GM18867 (cell line): ENCODE measurements around the gene WDHD1.
"Not testable (repeated sequence)": the region's sequence is repeated elsewhere in the genome, so short reads cannot be mapped to it uniquely, and the experiment has no call there.

Experiments used
- ATAC-seq: cut with Tn5 transposase; IDR thresholded peaks from one replicate; pipeline ENCODE4 v1.9.1; 2021; ENCODE audit warnings: mild to moderate bottlenecking, moderate library complexity; ENCODE audit not compliant: unreplicated experiment

WDHD1 gene

GRCh38 chr14:55026793-55027561 lies at the start of gene WDHD1, which contains the start of gene SOCS4:
TSS of gene WDHD1 (minus strand) at chr14:55027099. CDS start at chr14:55026787, 312 bp downstream.
TSS of gene SOCS4 (plus strand) at chr14:55027236. CDS start at chr14:55043042, 15,806 bp downstream.
- ATAC-seq: peak; percentile 91

- no peak for ATAC-seq
Measured at GRCh38 chr14:55075628-55076175, 48.8 kb upstream of the WDHD1 start.

DNA sequence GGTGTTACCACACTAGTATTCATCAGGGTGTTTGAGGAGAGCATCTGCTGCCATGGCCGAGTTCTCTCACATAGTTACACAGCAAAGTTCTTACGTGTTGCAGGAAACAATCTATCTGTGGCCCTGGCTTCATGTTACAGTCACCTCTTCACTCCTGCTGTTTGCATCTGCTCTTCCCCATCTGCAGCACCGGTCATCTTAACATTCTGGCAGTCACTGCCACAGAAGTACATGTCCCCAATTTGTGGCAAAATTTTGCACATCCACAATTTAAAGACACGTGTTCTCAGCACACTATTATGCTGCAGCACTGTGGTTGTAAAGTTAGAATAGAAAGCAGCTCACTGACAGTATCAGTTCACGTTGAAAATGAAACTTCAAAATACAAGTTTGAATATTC lies 47.8 kb upstream of the WDHD1 start:
- peak; percentile 55 for ATAC-seq

DNA sequence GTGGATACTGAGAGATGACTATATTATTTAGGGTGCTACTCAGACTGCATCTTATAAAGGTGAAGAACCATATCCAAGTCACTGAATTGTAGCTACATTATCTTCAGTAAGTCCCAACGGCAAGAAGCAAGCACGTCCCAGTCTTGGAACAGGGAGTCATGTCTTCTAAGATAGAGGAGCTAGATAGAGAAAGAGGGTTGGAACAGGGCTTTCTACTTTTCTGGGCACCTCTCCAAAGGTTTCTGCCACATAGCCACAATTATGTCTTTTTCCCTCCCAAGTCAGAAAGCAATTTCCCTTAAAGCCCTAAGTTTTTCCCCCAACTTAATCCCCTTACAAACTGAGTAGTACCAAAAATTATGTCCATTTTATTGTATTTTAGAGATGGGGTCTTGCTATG lies 47.0 kb upstream of the WDHD1 start:
- no peak for ATAC-seq

- peak; percentile 50 for ATAC-seq
Measured at GRCh38 chr14:55071870-55072640, 45.2 kb upstream of the WDHD1 start.

DNA sequence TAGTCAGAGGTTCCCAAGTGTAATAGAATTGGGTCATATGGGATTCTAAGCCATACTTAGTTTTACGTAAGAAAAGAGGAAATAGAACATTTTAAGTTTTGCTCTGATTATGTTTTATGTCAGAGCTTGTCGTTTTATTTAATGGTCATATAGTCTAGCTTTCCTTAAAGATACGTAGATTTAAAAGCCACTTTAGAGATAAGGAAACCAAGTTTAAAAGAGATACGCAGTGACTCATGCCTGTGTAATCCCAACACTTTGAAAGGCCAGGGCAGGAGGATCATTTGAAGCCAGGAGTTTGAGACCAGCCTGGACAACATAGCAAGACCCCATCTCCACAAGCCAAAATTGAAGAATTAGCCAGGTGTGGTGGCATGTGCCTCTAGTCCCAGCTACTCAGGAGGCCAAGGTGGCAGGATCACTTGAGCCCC lies 44.1 kb upstream of the WDHD1 start:
- ATAC-seq: no peak

GRCh38 chr14:55066223-55066622 lies 39.3 kb upstream of the WDHD1 start:
- ATAC-seq: no peak

GRCh38 chr14:55065411-55065810 lies 38.5 kb upstream of the WDHD1 start:
- ATAC-seq: no peak

DNA sequence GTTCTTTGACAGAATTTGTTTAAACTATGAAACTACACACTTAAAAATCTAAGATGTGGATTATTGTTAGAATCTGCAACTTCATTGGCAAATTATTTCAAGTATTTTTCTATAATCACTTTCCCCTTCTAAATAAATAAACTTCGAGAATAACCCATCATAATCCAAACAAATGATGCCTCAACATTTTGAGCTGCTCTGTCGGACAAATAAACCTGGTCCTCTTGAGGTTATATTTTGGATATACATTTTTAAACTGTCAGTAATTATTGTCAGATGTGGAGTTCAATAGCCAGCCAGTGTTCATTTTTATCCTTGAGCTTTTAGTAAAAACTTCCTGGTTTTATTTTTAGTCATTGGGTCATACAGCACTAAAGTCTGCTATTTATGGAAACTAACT lies 38.0 kb upstream of the WDHD1 start:
- ATAC-seq: not testable (repeated sequence)

GRCh38 chr14:55062517-55063351 lies 35.8 kb upstream of the WDHD1 start:
- ATAC-seq: no peak

DNA sequence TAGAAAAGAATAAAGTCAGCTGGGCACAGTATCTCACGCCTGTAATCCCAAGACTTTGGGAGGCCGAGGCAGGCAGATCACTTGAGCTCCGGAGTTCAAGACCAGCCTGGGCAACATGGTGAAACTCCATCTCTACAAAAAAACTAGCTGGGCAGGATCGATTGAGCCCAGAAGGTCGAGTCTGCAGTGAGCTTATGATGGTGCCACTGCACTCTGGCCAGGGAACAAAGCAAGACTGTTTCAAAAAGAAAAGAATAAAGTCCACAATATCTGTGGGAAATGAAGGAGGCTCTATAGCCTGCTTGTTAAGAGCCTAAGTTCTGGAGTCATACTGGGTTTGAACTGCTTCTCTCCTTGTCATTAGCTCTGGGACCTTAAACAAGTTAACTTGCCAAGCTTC lies 32.4 kb upstream of the WDHD1 start:
- no peak for ATAC-seq

DNA sequence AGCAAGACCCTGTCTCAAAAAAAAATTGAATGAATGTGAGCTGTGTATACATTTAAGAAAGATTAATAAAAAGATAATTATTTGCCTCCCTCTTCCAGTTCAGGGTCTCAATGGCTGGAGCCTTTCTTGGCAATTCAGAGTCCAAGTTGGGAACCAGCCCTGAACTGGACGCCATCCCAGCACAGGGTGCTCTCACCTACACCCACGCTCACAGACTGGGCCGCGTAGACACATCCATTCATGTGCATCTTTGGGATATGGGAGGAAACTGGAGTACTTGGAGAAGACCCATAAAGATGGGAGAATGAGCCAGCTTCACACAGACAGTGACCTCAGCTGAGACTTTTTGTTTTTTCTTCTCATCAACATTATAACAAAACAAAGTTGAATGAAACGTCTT lies 31.0 kb upstream of the WDHD1 start:
- no peak for ATAC-seq

DNA sequence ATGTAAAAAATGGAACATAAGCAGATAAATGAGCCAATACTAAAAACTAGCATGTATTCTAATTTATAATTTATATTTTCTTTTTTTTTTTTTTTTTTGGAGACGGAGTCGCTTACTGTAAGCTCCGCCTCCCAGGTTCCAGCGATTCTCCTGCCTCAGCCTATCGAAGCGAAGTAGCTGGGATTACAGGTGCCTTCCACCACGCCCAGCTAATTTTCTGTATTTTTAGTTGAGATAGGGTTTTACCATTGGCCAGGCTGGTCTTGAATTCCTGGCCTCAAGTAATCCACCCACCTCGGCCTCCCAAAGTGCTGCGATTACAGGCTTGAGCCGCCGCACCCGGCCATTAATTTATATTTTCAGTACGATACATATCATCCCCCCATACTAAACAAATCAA lies 27.2 kb upstream of the WDHD1 start:
- ATAC-seq: no peak

GRCh38 chr14:55053500-55053899 lies 26.6 kb upstream of the WDHD1 start:
- no peak for ATAC-seq

GRCh38 chr14:55053018-55053417 lies 26.1 kb upstream of the WDHD1 start:
- ATAC-seq: no peak

- ATAC-seq: no peak
Measured at GRCh38 chr14:55052269-55052930, 25.5 kb upstream of the WDHD1 start.

GRCh38 chr14:55051423-55052268 lies 24.7 kb upstream of the WDHD1 start, which contains the start of gene MAPK1IP1L:
TSS of gene MAPK1IP1L (plus strand) at chr14:55051647. CDS start at chr14:55061684, 10,037 bp downstream.
- peak; percentile 88 for ATAC-seq

DNA sequence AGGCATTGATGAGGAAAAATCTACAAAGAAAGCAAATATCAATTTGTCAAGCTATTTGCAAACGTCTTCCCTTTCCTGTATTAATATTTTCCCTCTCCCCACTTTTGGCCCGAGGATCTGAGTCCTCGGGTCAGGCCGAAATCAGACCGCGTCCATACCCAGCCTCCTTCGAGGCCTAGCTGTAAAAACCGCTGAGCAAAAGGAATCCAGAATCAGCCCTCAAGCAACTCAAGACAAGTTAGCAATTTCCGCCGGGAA lies 24.2 kb upstream of the WDHD1 start:
- peak; percentile 32 for ATAC-seq

DNA sequence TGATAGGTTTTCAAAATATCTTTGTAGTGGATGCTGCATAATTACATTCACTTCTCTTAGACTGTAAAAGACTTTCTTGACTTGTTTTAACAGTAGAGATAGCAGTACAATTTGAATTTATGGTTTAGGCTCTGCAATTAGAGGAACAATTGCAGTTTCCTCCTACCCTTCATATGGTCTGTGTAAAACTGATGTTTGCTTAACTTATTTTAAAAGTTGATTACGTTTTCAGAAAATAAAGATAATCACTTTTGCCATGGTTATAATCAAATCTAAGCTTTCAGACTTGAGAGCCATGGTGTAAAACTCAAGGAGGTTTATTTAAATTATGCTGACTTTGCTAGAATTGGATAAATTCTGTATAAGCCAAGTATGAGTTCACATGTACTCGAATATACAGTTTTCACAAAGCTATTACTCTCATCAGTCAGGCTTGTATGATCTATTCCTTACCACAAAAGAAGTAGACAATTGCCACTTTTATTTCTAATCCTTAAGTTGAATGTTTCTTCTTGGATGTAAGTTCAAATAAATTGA lies 22.1 kb upstream of the WDHD1 start:
- ATAC-seq: no peak
